H1 (cell line): ENCODE data around the gene CPEB3. TPM values are rescaled to one million over a fixed set of nuclear protein-coding genes. Genes with fewer than 3 reads are reported as not detected.

ENCODE experiments used
- CTCF ChIA-PET: fragments of 300-600 bp; sonication (Branson Sonifier 250); formaldehyde crosslinking; loops from one replicate; lab custom pipeline; 2021; ENCODE audit not compliant: partially characterized antibody; lab: Charles Lee
- POLR2A ChIA-PET: fragments of 300-600 bp; sonication (Branson Sonifier 250); formaldehyde crosslinking; loops from one replicate; lab custom pipeline; 2021; ENCODE audit warnings: inconsistent platforms; ENCODE audit not compliant: partially characterized antibody; lab: Charles Lee
- DNase-seq, 2 experiments: peaks; one replicate each; pipeline versions ENCODE4 v3.0.0 to v3.0.0-alpha.2; 2010 to 2022; ENCODE audit warnings: low spot score in 2 of 2, low read depth in 1 of 2, mixed read lengths in 1 of 2
- FAIRE-seq: peaks from 2 replicates; lab custom pipeline; 2011; peaks lifted over from hg19 to GRCh38; lab: Jason Lieb, UNC
- H2AFZ ChIP-seq: 2 replicates; pipeline ENCODE4 v1.8.1; 2012; ENCODE audit warnings: low read length, inconsistent platforms
- H2AK5ac ChIP-seq: 2 replicates; pipeline ENCODE4 v1.6.1; 2013; ENCODE audit warnings: low read depth, low read length
- H2BK120ac ChIP-seq: replicated peaks from 2 replicates; pipeline ENCODE3; 2013; ENCODE audit warnings: low read depth, low read length, inconsistent platforms
- H2BK12ac ChIP-seq: 2 replicates; pipeline ENCODE4 v1.6.1; 2013; ENCODE audit warnings: low read depth, low read length
- H2BK15ac ChIP-seq: 2 replicates; pipeline ENCODE4 v1.6.1; 2013; ENCODE audit warnings: low read length
- H2BK20ac ChIP-seq: 2 replicates; pipeline ENCODE4 v1.6.1; 2013; ENCODE audit warnings: low read length
- H2BK5ac ChIP-seq: 2 replicates; pipeline ENCODE4 v1.6.1; 2013; ENCODE audit warnings: low read depth, low read length
- H3K14ac ChIP-seq: 2 replicates; pipeline ENCODE4 v1.6.1; 2013; ENCODE audit warnings: inconsistent platforms; ENCODE audit not compliant: insufficient read length
- H3K18ac ChIP-seq: 2 replicates; pipeline ENCODE4 v1.6.1; 2013; ENCODE audit warnings: low read length; ENCODE audit errors: extremely low read depth
- H3K23ac ChIP-seq: 2 replicates; pipeline ENCODE4 v1.6.1; 2013; ENCODE audit warnings: inconsistent platforms; ENCODE audit not compliant: insufficient read length
- H3K23me2 ChIP-seq: 2 replicates; pipeline ENCODE4 v1.6.1; 2013; ENCODE audit warnings: low read depth, low read length
- H3K27ac ChIP-seq: 2 replicates; pipeline ENCODE4 v1.6.1; 2011; ENCODE audit warnings: low read depth, low read length, inconsistent platforms
- H3K27me3 ChIP-seq, 4 experiments: replicated peaks in 1 of 4; 1 replicate in 1 of 4; 2 replicates in 3 of 4; pipeline versions ENCODE4 v1.6.1 to v1.8.1; 2011 to 2013; ENCODE audit warnings: low read length in 3 of 4, mild to moderate bottlenecking in 3 of 4, inconsistent platforms in 2 of 4, mixed read lengths in 2 of 4, moderate library complexity in 1 of 4; ENCODE audit not compliant: control insufficient read depth in 3 of 4, insufficient read depth in 3 of 4; ENCODE audit errors: extremely low read depth in 1 of 4
- H3K36me3 ChIP-seq, 4 experiments: 2 replicates each; pipeline versions ENCODE4 v1.6.1 to v1.8.1; 2011 to 2013; ENCODE audit warnings: mild to moderate bottlenecking in 4 of 4, low read length in 3 of 4, moderate library complexity in 2 of 4, control low read depth in 1 of 4, inconsistent platforms in 1 of 4; ENCODE audit not compliant: insufficient read depth in 4 of 4, control insufficient read depth in 2 of 4
- H3K4ac ChIP-seq: replicated peaks from 2 replicates; pipeline ENCODE3; 2013; ENCODE audit warnings: low read length, low read depth, mixed read lengths, inconsistent platforms; ENCODE audit not compliant: insufficient read length
- H3K4me1 ChIP-seq, 4 experiments: replicated peaks in 1 of 4; 1 replicate in 1 of 4; 2 replicates in 3 of 4; pipeline versions ENCODE4 v1.6.1 to v1.8.1; 2011 to 2013; ENCODE audit warnings: low read length in 3 of 4, inconsistent platforms in 2 of 4, mixed read lengths in 1 of 4; ENCODE audit not compliant: insufficient read depth in 4 of 4, control insufficient read depth in 3 of 4
- H3K4me2 ChIP-seq, 2 experiments: 2 replicates each; pipeline versions ENCODE4 v1.6.1 to v1.8.1; 2011 to 2013; ENCODE audit warnings: low read depth in 2 of 2, low read length in 2 of 2, control low read depth in 1 of 2, inconsistent platforms in 1 of 2, mild to moderate bottlenecking in 1 of 2; ENCODE audit not compliant: insufficient read depth in 1 of 2
- H3K4me3 ChIP-seq, 4 experiments: fragments of 200-600, 300-600 bp in 1 of 4; sonication (generic), shearing (Covaris generic), sonication (Bioruptor Twin) in 1 of 4; 2 replicates each; pipeline versions ENCODE4 v1.5.1 to v1.8.1; 2011 to 2016; ENCODE audit warnings: low read length in 4 of 4, low read depth in 3 of 4, control low read depth in 2 of 4, inconsistent platforms in 2 of 4, mild to moderate bottlenecking in 2 of 4, mixed read lengths in 1 of 4, moderate library complexity in 1 of 4; ENCODE audit not compliant: insufficient read depth in 2 of 4; ENCODE audit errors: extremely low read depth in 1 of 4
- H3K56ac ChIP-seq: replicated peaks from 2 replicates; pipeline ENCODE3; 2013; ENCODE audit warnings: low read depth, mild to moderate bottlenecking, mixed read lengths, low read length, inconsistent platforms; ENCODE audit not compliant: insufficient read length
- H3K79me1 ChIP-seq: 2 replicates; pipeline ENCODE4 v1.6.1; 2013; ENCODE audit warnings: low read depth, low read length, control low read depth
- H3K79me2 ChIP-seq, 2 experiments: 2 replicates each; pipeline versions ENCODE4 v1.6.1 to v1.8.1; 2012 to 2013; ENCODE audit warnings: low read length in 2 of 2, mild to moderate bottlenecking in 2 of 2, inconsistent platforms in 1 of 2; ENCODE audit not compliant: insufficient read depth in 2 of 2, control insufficient read depth in 1 of 2
- H3K9ac ChIP-seq, 4 experiments: replicated peaks in 1 of 4; 1 replicate in 1 of 4; 2 replicates in 3 of 4; pipeline versions ENCODE4 v1.6.1 to v1.8.1; 2011 to 2013; ENCODE audit warnings: low read depth in 3 of 4, low read length in 3 of 4, control low read depth in 2 of 4, mild to moderate bottlenecking in 2 of 4, moderate library complexity in 2 of 4, inconsistent platforms in 1 of 4; ENCODE audit errors: extremely low read depth in 1 of 4
- H3K9me3 ChIP-seq, 2 experiments: 2 replicates each; pipeline versions ENCODE4 v1.6.1 to v1.8.1; 2012 to 2013; ENCODE audit warnings: mild to moderate bottlenecking in 2 of 2, moderate library complexity in 2 of 2, control low read depth in 1 of 2, inconsistent platforms in 1 of 2, low read depth in 1 of 2, low read length in 1 of 2, mixed read lengths in 1 of 2; ENCODE audit not compliant: insufficient read depth in 2 of 2
- H4K20me1 ChIP-seq, 2 experiments: replicated peaks in 1 of 2; 2 replicates each; pipeline versions ENCODE3 to v1.8.1; 2011 to 2013; ENCODE audit warnings: inconsistent platforms in 2 of 2, low read length in 2 of 2, mild to moderate bottlenecking in 1 of 2; ENCODE audit not compliant: insufficient read depth in 2 of 2, control insufficient read depth in 1 of 2
- H4K5ac ChIP-seq: 2 replicates; pipeline ENCODE4 v1.6.1; 2013; ENCODE audit warnings: low read length, low read depth, mixed read lengths, inconsistent platforms; ENCODE audit not compliant: insufficient read length
- H4K8ac ChIP-seq: 2 replicates; pipeline ENCODE4 v1.8.0; 2013; ENCODE audit warnings: mild to moderate bottlenecking, moderate library complexity, low read length, inconsistent platforms; ENCODE audit not compliant: insufficient read depth; ENCODE audit errors: extremely low read depth
- H4K91ac ChIP-seq: replicated peaks from 2 replicates; pipeline ENCODE3; 2013; ENCODE audit warnings: low read length, mixed read lengths, inconsistent platforms; ENCODE audit not compliant: insufficient read length
- BACH1 ChIP-seq: IDR thresholded peaks from 2 replicates; pipeline ENCODE4 v1.6.1; 2012; ENCODE audit warnings: low read length, improper control_type of control experiment
- BRCA1 ChIP-seq: IDR thresholded peaks from 2 replicates; pipeline ENCODE4 v1.6.1; 2012; ENCODE audit warnings: low read depth, low read length, improper control_type of control experiment
- CBX5 ChIP-seq: fragments of 300-800, 300-1000 bp; sonication (generic); IDR thresholded peaks from 2 replicates; pipeline ENCODE4 v1.7.1; 2016; ENCODE audit warnings: antibody characterized with exemption, low read length, low read depth
- NANOG ChIP-seq: IDR thresholded peaks from 2 replicates; pipeline ENCODE4 v1.6.1; 2011; ENCODE audit warnings: low read length, low read depth, mild to moderate bottlenecking, inconsistent platforms; ENCODE audit not compliant: insufficient read depth, poor library complexity, severe bottlenecking
- SIN3A ChIP-seq, 2 experiments: IDR thresholded peaks in 1 of 2; conservative IDR thresholded peaks in 1 of 2; 2 replicates each; pipeline ENCODE4 v1.6.1; 2011 to 2012; ENCODE audit warnings: low read length in 2 of 2, improper control_type of control experiment in 1 of 2, low read depth in 1 of 2, mild to moderate bottlenecking in 1 of 2
- SRF ChIP-seq: IDR thresholded peaks from 2 replicates; pipeline ENCODE4 v1.6.1; 2011; ENCODE audit warnings: mild to moderate bottlenecking, low read depth, low read length, moderate library complexity
- WGBS, 2 experiments: shearing (Covaris generic) in 1 of 2; methylation state at CpG; one replicate each; pipeline versions ENCODE4 v1.1.6 to v1.1.7; 2013 to 2015; ENCODE audit warnings: low lambda C conversion rate in 2 of 2, mixed read lengths in 2 of 2, inconsistent platforms in 1 of 2, low coverage in 1 of 2, missing lambda C conversion rate in 1 of 2; ENCODE audit not compliant: insufficient replicate concordance in 2 of 2, insufficient coverage in 1 of 2, insufficient read length in 1 of 2; ENCODE audit errors: extremely low coverage in 1 of 2, missing lambda C conversion rate in 1 of 2; 5-methylcytosine and 5-hydroxymethylcytosine counted together
- polyA plus RNA-seq, 7 experiments: library from polyadenylated mRNA; depleted of rRNA in 3 of 7; stranded (reverse) in 5 of 7; unstranded in 2 of 7; fragments of >200 nt in 5 of 7; fragments of 200-250 nt in 2 of 7; gene quantifications; 1 replicate in 5 of 7; 2 replicates in 1 of 7; 4 replicates in 1 of 7; pipeline versions ENCODE4 v1.2.1 to v1.2.3, GENCODE V29; 2011 to 2013; ENCODE audit warnings: missing spikeins in 2 of 7, mixed read lengths in 2 of 7
- total RNA-seq: library from RNA; stranded (reverse); fragmentation: NEBNext Ultra II Directional; extraction: Animal tissue kit (Norgen Biotek cat#: 25700); gene quantifications from 2 replicates; pipeline ENCODE4 v1.2.1, GENCODE V29; 2021

CPEB3 gene
- total and polyA plus RNA-seq, 2 of the 8 experiments (the other 6 are each of a cell fraction or from before 2014, with no cell fraction given), result 0.39 to 1.7 TPM

DNA sequence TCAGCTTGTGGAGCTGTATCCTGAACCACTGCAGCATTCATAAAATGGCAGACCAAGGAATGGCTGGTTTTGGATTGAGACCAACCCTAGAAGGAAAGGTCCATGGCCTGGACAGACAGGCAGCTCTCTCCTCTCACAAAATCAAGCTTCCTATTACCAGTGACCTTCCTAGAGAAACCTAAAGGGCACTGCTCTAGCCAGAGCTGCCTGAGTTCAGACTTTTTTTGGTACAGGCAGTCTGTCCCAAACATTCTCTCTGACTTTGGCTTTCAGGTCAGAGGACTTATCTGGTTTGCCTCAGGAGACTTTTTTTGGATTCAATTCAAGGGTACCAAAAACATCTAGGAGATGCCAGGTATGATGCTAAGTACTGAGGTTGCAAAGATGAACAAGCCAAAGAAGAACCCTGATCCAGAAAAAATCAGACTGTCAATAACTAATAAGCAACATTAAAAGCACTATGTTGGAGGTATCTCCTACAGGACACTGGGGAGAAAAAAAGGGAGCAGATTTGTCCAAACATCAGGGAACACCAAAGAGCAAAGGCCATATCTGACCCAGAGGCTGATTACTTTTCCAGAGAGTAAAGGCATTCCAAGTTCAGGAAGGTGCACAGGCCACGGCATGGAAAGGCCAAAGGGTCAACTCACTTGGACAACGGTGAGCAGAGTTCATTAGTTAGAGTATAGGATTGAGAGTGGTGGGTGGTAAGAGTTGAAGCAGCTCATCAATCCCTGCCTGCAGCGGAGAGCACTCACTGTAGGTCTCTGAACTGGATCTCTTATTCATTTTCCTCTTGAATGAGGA, 169.0 kb downstream of the CPEB3 start:
- Histone ChIP-seq H2BK5ac (no peak overlapping the region), H3K23ac (no peak overlapping the region), H2BK15ac (no peak overlapping the region), H4K5ac (no peak overlapping the region), H3K14ac (no peak overlapping the region), H4K91ac (no peak overlapping the region), H3K56ac (no peak overlapping the region), H2BK20ac (no peak overlapping the region), H3K4me3 (no peak overlapping the region), H3K27me3 (no peaks in the 10 kb centered on the region), H2AK5ac (no peak overlapping the region), H3K36me3 (no peaks in the 10 kb centered on the region), H3K9ac (no peak overlapping the region), H3K9me3 (no peaks in the 10 kb centered on the region), H3K4me2 (no peak overlapping the region), H2AFZ (no peak overlapping the region), H4K20me1 (no peaks in the 10 kb centered on the region), H3K18ac (no peak overlapping the region), H3K79me1 (no peaks in the 10 kb centered on the region), H2BK120ac (no peak overlapping the region), H3K27ac (no peak overlapping the region), H4K8ac (no peak overlapping the region), H3K4me1 (peaks cover 0 to 2% (median 0%) of the 10 kb centered on the region in 4 experiments; a peak in 1 of 7 replicates), H3K23me2 (no peaks in the 10 kb centered on the region), H3K4ac (no peak overlapping the region), H2BK12ac (no peak overlapping the region), H3K79me2 (no peaks in the 10 kb centered on the region)
- WGBS, 2 experiments, result 89% methylated on average over 3 of the region's 3 CpGs; no CpG with 5 or more reads in 1 of the 2 experiments
- TF ChIP-seq SIN3A (conservative IDR thresholded peaks at IDR 0.05 in 1 of 2, IDR thresholded peaks at IDR 0.05 in 1 of 2; ENCODE audit: low read depth in 1 of 2, low read length in 2 of 2) (no peak), SRF (no peak), BACH1 (no peak), NANOG (no peak), BRCA1 (no peak), CBX5 (no peak)
- FAIRE-seq, result no peak
- ChIA-PET CTCF (interaction anchor here (0.8 to 1.1 kb wide), 2 partner anchors 9 to 22 kb away, joined by 3 to 4 read pairs; no protein-coding TSS in a partner anchor), POLR2A (no interaction called here)
- DNase-seq, result no peak
